Activated CD4-positive, alpha-beta memory T cell treated with anti-CD3 and anti-CD28 coated beads, Interleukin-2, amount 10 ng/mL, durations not matched to agents 7 days and 5 days (primary cell): Measurements from ENCODE around the gene ADAM10. TPM values are rescaled to one million over a fixed set of nuclear protein-coding genes. Genes with fewer than 3 reads are reported as not detected.

Experiments
- CTCF ChIA-PET: fragments of 350-600 bp; sonication (Branson Sonifier 250); formaldehyde crosslinking; loops from one replicate; lab custom pipeline; 2021; ENCODE audit warnings: antibody characterized with exemption, inconsistent platforms; lab: Charles Lee
- POLR2A ChIA-PET: fragments of 350-600 bp; sonication (Branson Sonifier 250); formaldehyde crosslinking; loops from one replicate; lab custom pipeline; 2021; ENCODE audit warnings: antibody characterized with exemption; lab: Charles Lee
- DNase-seq: peaks from one replicate; pipeline ENCODE4 v3.0.0-alpha.2; 2020
- H3K27ac Mint-ChIP-seq: one replicate; pipeline ENCODE4 v1.8.0; 2021; ENCODE audit warnings: mild to moderate bottlenecking, mixed read lengths
- H3K27me3 Mint-ChIP-seq: one replicate; pipeline ENCODE4 v1.8.0; 2021; ENCODE audit warnings: mixed read lengths
- H3K36me3 Mint-ChIP-seq: one replicate; pipeline ENCODE4 v1.8.0; 2021; ENCODE audit warnings: low read depth, mixed read lengths
- H3K4me1 Mint-ChIP-seq: one replicate; pipeline ENCODE4 v1.8.0; 2021; ENCODE audit warnings: mixed read lengths
- H3K4me3 Mint-ChIP-seq: one replicate; pipeline ENCODE4 v1.8.0; 2021; ENCODE audit warnings: mild to moderate bottlenecking, mixed read lengths
- H3K9me3 Mint-ChIP-seq: one replicate; pipeline ENCODE4 v1.8.0; 2021; ENCODE audit warnings: mixed read lengths
- total RNA-seq, 2 experiments: library from RNA; stranded (reverse); gene quantifications; one replicate each; pipeline ENCODE4 v1.2.3, GENCODE V29; 2021

Gene ADAM10
- total RNA-seq, 2 experiments from 2014 or later = 147 to 150 TPM

DNA sequence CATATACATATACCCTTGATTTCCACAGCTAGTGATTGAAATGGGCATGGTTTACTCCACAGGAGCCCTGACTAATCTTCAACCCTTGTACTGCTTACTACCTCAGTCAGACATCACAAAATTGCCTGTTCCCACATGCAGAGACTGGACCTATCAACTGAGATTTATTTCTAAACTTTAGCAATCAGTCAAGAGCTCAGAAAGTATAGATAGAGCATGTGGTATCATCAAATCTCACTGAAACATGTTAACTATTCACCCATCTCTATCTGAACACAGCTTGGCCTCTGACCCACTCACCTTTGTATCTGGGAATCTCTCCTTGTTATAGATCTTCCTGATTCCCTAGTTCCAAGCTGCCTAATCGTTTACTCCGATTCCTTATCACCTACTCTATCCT, 14.6 kb downstream of the ADAM10 start:
- H3K27ac Mint-ChIP-seq = no peak overlapping the region
- H3K9me3 Mint-ChIP-seq = no peaks in the 10 kb centered on the region
- POLR2A ChIA-PET = interaction anchor here (0.7 kb wide), 1 partner anchor 10 kb away, joined by 3 read pairs; no protein-coding TSS in a partner anchor
- no peaks in the 10 kb centered on the region for H3K27me3 Mint-ChIP-seq
- no peak overlapping the region for H3K4me3 Mint-ChIP-seq
- CTCF ChIA-PET = no interaction called here
- no peak for DNase-seq
- H3K36me3 Mint-ChIP-seq = peaks cover 19% of the 10 kb centered on the region
- H3K4me1 Mint-ChIP-seq = peaks cover 47% of the 10 kb centered on the region

GRCh38 chr15:58732625-58733363, 16.7 kb downstream of the ADAM10 start:
- H3K36me3 Mint-ChIP-seq = peaks cover 25% of the 10 kb centered on the region
- no peaks in the 10 kb centered on the region for H3K9me3 Mint-ChIP-seq
- DNase-seq = no peak
- H3K27me3 Mint-ChIP-seq = no peaks in the 10 kb centered on the region
- H3K4me3 Mint-ChIP-seq = no peak overlapping the region
- CTCF ChIA-PET = no interaction called here
- H3K4me1 Mint-ChIP-seq = peaks cover 34% of the 10 kb centered on the region
- POLR2A ChIA-PET = no interaction called here
- no peak overlapping the region for H3K27ac Mint-ChIP-seq

GRCh38 chr15:58731756-58732535, 17.6 kb downstream of the ADAM10 start:
- H3K4me1 Mint-ChIP-seq = peaks cover 27% of the 10 kb centered on the region
- CTCF ChIA-PET = no interaction called here

GRCh38 chr15:58726867-58727266, 22.6 kb downstream of the ADAM10 start:
- no peaks in the 10 kb centered on the region for H3K27me3 Mint-ChIP-seq
- no peak for DNase-seq
- ChIA-PET CTCF (no interaction called here), POLR2A (no interaction called here)
- H3K9me3 Mint-ChIP-seq = no peaks in the 10 kb centered on the region
- H3K4me1 Mint-ChIP-seq = peaks cover 16% of the 10 kb centered on the region
- no peak overlapping the region for H3K4me3 Mint-ChIP-seq
- H3K27ac Mint-ChIP-seq = no peak overlapping the region
- H3K36me3 Mint-ChIP-seq = peaks cover 15% of the 10 kb centered on the region

More at GRCh38 chr15:58731756-58732535, 17.6 kb downstream of the ADAM10 start:
- Mint-ChIP-seq H3K27me3 (no peaks in the 10 kb centered on the region), H3K27ac (no peak overlapping the region), H3K9me3 (no peaks in the 10 kb centered on the region), H3K36me3 (peaks cover 27% of the 10 kb centered on the region), H3K4me3 (no peak overlapping the region)
- POLR2A ChIA-PET = interaction anchor here (0.8 kb wide), 1 partner anchor 399 kb away, joined by 3 read pairs; no protein-coding TSS in a partner anchor
- no peak for DNase-seq

DNA sequence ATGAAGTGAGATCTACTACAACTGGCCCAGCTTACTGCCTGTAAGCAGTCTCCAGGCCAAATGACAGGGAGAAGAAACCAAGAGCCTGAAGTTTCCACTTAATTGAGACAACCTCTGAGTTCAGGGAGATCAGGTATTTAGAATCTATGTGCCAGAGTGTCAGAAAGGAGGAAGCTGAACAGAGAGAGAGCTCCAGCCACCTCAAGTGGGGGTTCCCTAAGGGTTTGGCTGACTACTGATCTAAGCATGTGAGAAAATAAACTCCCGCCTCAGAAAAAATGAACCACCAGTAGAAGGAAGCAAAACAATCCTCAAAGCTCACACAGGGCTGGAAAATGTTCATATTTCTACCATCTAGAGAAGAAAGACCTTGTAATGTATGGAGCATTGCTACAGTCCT, 25.0 kb downstream of the ADAM10 start:
- Mint-ChIP-seq H3K4me3 (no peak overlapping the region), H3K27ac (no peak overlapping the region), H3K27me3 (no peaks in the 10 kb centered on the region), H3K36me3 (peaks cover 15% of the 10 kb centered on the region), H3K4me1 (peaks cover 7% of the 10 kb centered on the region), H3K9me3 (no peaks in the 10 kb centered on the region)
- ChIA-PET CTCF (interaction anchor here (1.1 kb wide), 1 partner anchor 15 kb away, joined by 3 read pairs; no protein-coding TSS in a partner anchor), POLR2A (no interaction called here)
- DNase-seq = no peak

DNA sequence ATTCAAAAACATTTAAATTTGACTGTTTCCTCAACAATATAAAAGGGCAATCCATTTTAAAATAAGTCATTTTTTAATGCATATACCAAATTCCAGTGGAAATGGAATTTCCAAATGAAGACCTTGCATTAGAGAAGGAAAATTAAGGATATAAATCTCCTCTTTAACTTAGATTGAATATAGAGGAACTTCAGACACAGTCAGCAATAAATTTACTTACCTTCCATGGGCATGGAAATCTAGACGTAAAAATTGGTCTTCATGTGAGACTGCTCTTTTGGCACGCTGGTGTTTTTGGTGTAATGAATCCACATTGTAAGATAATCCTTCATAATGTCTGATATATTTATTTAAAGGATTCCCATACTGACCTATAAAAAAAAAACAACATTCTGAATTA, 32.1 kb downstream of the ADAM10 start:
- peaks cover 30% of the 10 kb centered on the region for H3K36me3 Mint-ChIP-seq
- H3K27me3 Mint-ChIP-seq = no peaks in the 10 kb centered on the region
- H3K27ac Mint-ChIP-seq = no peak overlapping the region
- CTCF ChIA-PET = no interaction called here
- H3K4me3 Mint-ChIP-seq = no peak overlapping the region
- no peak for DNase-seq
- no peaks in the 10 kb centered on the region for H3K9me3 Mint-ChIP-seq
- POLR2A ChIA-PET = no interaction called here
- H3K4me1 Mint-ChIP-seq = no peaks in the 10 kb centered on the region

DNA sequence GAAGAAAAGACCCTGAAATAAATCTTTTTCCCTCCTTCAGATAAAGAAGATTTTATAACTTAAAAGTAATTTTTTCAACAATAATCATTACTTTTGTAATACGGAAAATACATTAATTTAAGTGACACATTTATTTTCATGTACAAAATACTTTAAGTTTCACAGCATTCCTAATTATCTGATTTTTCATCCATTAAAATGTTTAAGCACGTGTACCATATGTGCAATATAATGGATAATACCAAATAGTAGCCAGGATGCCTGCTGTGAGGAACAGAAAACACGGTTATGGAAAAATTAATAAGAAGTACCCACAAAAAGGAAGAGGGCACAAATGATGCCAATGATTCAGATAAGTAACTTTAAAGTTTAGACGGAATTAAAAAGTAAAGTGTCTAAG, 33.5 kb downstream of the ADAM10 start:
- DNase-seq = no peak
- CTCF ChIA-PET = no interaction called here
- H3K27ac Mint-ChIP-seq = no peak overlapping the region
- POLR2A ChIA-PET = no interaction called here
- no peaks in the 10 kb centered on the region for H3K9me3 Mint-ChIP-seq
- H3K27me3 Mint-ChIP-seq = no peaks in the 10 kb centered on the region
- peaks cover 29% of the 10 kb centered on the region for H3K36me3 Mint-ChIP-seq
- no peaks in the 10 kb centered on the region for H3K4me1 Mint-ChIP-seq
- H3K4me3 Mint-ChIP-seq = no peak overlapping the region

DNA sequence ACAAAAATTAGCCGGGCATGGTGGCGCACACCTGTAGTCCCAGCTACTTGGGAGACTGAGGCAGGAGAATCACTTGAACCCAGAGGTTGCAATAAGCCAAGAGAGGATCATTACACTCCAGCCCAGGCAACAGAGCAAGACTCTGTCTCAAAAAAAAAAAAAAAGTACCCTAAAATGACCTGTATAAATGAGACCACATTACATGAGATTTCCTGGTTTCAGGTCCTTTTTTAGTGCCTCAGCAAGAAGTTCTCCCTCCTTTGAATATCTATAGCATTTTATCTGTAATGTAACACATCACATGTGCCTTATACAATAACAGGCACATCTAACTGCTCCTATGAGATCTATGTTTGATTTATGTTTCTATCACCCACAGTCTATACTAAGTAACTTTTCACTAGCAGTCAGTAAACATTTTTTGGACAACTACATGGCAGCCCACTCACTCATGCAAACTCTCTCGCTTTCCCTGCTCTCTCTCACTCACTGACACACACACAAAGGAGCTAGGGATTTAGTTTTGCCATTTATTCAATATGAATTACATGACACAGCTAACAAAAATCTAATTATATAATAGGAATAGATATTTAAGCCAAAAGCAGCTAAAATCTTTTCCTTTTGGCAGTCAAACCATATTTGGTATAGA, 34.1 kb downstream of the ADAM10 start:
- POLR2A ChIA-PET = no interaction called here
- H3K9me3 Mint-ChIP-seq = no peaks in the 10 kb centered on the region
- no peak for DNase-seq

DNA sequence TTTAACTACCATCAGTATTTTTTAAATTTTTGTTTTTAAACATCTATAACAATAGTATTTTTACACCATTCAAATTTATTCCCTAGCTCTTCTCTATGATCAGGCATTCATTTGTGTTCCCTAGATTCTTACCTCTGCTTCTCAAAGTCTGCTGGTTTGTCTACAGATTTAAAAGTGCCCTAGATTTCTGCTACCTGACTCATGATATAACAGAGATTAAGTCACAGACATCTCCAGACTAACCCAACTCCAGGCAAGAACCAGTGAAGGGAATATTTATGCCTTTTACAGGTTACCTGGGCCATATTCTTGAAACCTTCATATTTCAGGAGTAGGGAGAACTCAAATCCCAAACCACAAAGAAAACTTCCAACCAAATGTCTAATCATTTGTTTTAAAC, 38.8 kb downstream of the ADAM10 start:
- H3K9me3 Mint-ChIP-seq = no peaks in the 10 kb centered on the region
- H3K27me3 Mint-ChIP-seq = no peaks in the 10 kb centered on the region
- ChIA-PET POLR2A (interaction anchor here (1.0 kb wide), 1 partner anchor 39 kb away, joined by 3 read pairs; the partner anchor contains the start of gene ADAM10), CTCF (no interaction called here)
- H3K4me1 Mint-ChIP-seq = peaks cover 14% of the 10 kb centered on the region
- no peak for DNase-seq
- peaks cover 39% of the 10 kb centered on the region for H3K36me3 Mint-ChIP-seq
- no peak overlapping the region for H3K27ac Mint-ChIP-seq
- H3K4me3 Mint-ChIP-seq = no peak overlapping the region

More for the DNA sequence above, 34.1 kb downstream of the ADAM10 start:
- H3K36me3 Mint-ChIP-seq = peaks cover 28% of the 10 kb centered on the region
- no peak overlapping the region for H3K27ac Mint-ChIP-seq
- H3K4me3 Mint-ChIP-seq = no peak overlapping the region
- no peaks in the 10 kb centered on the region for H3K27me3 Mint-ChIP-seq
- H3K4me1 Mint-ChIP-seq = no peaks in the 10 kb centered on the region
- CTCF ChIA-PET = no interaction called here

GRCh38 chr15:58707397-58707796, 42.1 kb downstream of the ADAM10 start:
- Mint-ChIP-seq H3K9me3 (peaks cover 3% of the 10 kb centered on the region), H3K27me3 (no peaks in the 10 kb centered on the region), H3K36me3 (peaks cover 48% of the 10 kb centered on the region), H3K4me1 (peaks cover 29% of the 10 kb centered on the region), H3K4me3 (no peak overlapping the region), H3K27ac (no peak overlapping the region)
- no peak for DNase-seq
- CTCF ChIA-PET = no interaction called here
- POLR2A ChIA-PET = no interaction called here

GRCh38 chr15:58705105-58705504, 44.4 kb downstream of the ADAM10 start:
- Mint-ChIP-seq H3K27me3 (no peaks in the 10 kb centered on the region), H3K4me3 (no peak overlapping the region), H3K27ac (no peak overlapping the region), H3K9me3 (peaks cover 9% of the 10 kb centered on the region), H3K4me1 (peaks cover 36% of the 10 kb centered on the region), H3K36me3 (peaks cover 64% of the 10 kb centered on the region)
- DNase-seq = no peak
- ChIA-PET POLR2A (no interaction called here), CTCF (no interaction called here)

DNA sequence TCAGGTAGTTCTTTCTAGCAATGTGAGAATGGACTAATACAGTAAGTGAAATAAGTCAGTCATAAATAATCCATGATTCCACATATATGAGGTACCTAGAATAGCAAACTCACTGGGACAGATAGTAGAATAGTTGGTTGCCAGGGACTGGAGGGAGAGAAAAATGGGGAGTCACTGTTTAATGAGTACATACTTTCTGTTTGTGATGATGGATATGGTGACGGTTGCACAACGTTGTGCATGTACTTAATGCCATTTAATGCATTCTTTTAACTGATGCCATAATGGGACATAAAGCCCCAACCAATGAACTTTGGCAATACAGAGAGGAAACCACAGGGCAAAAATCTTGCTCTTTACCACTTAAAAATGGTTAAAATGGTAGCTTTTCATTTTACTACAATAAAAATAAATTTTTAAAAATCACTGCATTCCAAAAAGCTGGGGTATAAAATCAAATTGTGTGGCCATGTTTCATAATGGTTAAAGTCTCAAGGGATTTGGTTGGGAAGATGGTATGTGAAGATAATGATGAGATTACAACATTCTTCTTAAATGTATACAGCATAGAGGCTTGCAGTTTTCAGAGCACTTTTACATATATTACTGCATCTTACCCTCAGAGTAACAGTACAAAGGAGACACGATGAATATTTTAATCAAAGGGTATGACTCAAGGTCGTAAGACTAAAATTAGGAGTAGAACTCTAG, 45.2 kb downstream of the ADAM10 start:
- no peaks in the 10 kb centered on the region for H3K27me3 Mint-ChIP-seq
- ChIA-PET CTCF (no interaction called here), POLR2A (no interaction called here)
- no peak overlapping the region for H3K4me3 Mint-ChIP-seq
- H3K9me3 Mint-ChIP-seq = peaks cover 14% of the 10 kb centered on the region
- no peak for DNase-seq
- peaks cover 68% of the 10 kb centered on the region for H3K36me3 Mint-ChIP-seq
- no peak overlapping the region for H3K27ac Mint-ChIP-seq
- H3K4me1 Mint-ChIP-seq = peaks cover 42% of the 10 kb centered on the region
